Amniotic stem cell (primary cell): ENCODE data around the gene RNASEH2A.
A peak's percentile ranks its signal among the peaks of the same experiment; 100 is the strongest.
"Not testable (repeated sequence)": the region's sequence is repeated elsewhere in the genome, so short reads cannot be mapped to it uniquely, and the experiment has no call there.

ENCODE experiments used
- DNase-seq: peaks from one replicate; lab custom pipeline; 2025; lab: John Stamatoyannopoulos, UW

RNASEH2A gene

DNA sequence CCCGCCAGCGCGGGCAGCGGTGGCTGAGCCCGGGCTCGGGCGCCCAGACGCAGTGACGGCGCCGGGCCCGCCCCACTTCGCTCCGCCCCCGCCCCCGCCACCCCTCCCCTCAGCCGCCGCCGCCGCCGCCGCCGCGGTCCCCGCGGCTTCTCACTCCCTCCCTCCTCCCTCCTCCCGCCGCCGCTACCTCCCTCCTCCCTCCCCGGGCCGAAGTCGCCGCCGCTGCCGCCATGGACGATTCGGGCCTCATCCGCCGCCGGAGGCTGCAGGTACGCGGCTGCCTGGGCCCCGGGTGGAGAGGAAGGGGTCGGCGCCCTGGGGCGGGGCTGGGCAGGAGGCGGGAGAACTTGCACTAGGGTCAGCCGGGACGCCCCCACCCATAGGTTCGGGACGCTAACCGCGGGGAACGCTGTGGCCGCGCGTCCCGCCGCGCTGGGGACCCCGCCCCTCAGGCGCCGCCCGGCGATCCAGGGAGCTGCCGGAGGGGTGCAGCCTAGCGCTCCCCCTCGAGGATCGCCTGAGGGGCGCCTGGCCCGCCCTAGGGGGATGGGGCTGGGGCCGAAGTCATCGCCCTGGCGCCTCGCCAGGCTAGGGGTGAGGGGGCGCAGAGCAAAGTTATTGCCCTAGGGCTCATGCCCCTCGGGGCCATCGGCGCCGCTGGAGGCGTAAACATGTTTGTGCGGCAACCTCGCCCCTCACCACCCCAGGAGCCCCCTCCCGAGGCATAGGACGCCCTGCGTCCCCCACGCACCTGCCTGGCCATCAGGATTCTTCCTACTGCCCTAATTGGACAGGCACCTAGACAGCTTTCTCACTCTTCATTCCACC is 27.6 kb downstream of the RNASEH2A start:
- no peak for DNase-seq

DNA sequence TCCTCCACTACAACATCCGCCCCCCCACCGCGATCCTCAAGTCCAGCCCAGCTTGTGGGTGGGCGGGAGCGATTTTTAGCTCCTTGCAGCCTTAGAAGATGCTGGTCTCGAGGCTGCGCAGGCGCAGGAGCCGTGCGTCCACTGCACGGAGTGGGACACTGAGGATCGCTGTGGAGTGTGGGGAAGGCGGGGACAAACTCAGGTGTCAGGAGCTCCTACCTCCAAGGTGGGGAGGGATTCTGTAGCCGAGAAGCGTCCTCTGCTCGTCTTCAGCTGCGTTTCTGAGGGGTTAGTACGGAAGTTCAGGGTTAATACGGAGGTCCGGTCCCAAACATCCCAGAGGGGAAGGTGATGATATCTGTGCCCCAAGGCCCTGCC is 28.2 kb downstream of the RNASEH2A start, which contains the start of gene RTBDN:
Gene RTBDN (minus strand): TSS at position 14 of the 378 bp plus-strand sequence. CDS start 4,600 bp downstream, outside the sequence.
- DNase-seq: no peak

DNA sequence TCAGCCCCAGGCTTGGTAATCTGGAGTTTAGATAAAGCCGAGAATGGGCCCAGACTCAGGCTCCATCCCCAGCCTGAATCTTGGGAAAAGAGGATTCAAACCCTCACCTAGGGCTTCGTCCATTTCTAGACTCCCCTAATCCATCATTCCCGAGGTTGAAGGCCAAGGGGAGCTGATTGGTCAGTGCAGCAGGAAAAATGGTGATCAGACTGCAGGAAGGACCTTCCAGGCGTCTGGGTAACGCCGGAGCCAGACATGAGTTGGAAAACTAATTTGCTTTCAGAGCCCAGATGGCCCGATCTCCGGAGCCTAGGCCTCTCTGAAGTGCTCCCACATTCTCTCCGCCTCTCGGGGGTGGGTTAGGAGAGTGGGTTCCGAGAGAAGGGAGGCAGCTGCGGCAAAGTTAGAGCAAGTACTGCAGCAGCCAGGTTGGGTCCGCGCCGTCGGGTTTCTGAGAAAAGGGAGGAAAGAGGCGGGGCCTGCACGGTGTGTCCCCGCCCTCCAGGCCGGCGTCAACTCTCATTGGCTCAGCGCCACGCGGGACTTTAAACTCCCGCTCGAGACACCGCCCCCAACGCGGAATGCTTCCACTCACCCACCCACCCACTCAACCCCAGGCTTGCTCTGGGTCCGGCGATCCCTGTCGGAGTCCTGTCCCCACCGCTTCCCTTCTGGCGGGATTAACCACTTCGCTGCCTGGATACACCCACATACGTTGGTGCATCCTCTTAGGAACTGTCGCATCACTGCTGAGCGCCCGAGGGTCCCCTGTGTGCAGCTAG is 28.8 kb downstream of the RNASEH2A start:
- DNase-seq: no peak

DNA sequence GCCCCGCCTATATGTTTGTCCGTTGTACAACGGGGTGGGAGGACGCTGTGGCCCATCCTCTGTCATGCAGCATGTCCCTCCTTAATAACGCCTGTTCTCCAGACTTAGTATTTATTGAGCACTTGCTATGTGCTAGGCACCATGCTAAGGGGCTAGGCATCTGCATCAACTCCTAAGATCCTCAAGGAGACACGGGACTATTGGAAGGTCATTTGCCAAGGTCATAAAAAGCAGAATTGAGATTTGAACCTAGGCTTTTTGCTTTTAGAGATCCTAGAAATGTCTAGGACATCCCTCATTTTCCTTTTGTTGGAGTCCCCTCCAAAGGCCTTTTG is 30.1 kb downstream of the RNASEH2A start:
- no peak for DNase-seq

DNA sequence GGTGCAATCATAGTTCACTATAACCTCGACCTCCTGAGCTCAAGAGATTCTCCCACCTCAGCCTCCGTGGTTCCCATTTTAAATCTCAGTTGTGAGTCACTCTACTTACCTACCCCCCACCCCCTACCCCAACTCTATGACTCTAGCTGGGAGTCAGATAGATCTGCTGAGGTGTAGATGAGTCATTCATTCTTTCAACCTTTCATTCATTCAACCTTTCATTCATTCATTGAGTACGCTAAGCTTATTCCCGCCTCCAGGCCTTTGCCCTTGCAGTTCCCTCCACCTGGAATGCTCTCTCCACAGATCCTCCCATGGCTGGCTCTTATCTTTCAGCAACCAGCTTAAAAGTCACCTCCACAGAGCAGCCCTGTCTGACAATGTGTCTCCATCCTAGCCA is 30.8 kb downstream of the RNASEH2A start:
- no peak for DNase-seq

DNA sequence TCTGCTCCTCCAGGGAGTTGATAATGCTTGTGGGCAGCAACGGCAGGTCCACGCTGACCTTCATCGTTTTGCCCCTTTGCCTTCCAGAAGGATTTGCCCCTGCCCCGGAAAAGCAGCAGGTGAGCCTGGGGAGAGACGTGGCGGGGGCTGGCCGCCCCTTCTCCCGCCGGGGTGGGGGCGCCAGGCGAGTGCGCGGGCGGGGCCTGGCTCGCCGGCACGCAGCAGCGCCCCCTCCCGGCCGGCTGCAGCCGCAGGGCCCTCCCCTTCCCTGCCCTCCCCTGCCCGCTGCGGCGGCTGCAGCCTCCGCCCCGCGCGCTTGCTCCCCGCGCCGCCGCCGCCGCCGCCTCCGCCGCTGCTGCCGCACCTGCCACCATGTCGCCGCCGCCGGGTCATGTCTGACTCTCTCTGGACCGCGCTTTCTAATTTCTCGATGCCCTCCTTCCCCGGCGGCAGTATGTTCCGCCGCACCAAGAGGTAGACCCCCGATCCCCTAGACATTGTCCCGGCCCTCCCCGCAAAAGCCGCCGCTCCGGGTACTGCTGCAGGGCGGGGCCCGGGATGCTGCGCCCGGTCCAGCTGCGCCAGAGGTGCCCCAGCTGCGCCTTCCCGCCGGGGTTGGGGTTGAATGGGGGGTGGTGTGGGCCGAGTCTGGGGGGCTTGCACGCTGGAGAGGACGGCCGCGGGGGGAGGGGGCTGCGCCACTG is 31.9 kb downstream of the RNASEH2A start, which contains the start of gene MAST1:
Gene MAST1 (plus strand): TSS at position 334 of the 704 bp plus-strand sequence. CDS start 58 bp downstream, at position 392.
- DNase-seq: no peak

DNA sequence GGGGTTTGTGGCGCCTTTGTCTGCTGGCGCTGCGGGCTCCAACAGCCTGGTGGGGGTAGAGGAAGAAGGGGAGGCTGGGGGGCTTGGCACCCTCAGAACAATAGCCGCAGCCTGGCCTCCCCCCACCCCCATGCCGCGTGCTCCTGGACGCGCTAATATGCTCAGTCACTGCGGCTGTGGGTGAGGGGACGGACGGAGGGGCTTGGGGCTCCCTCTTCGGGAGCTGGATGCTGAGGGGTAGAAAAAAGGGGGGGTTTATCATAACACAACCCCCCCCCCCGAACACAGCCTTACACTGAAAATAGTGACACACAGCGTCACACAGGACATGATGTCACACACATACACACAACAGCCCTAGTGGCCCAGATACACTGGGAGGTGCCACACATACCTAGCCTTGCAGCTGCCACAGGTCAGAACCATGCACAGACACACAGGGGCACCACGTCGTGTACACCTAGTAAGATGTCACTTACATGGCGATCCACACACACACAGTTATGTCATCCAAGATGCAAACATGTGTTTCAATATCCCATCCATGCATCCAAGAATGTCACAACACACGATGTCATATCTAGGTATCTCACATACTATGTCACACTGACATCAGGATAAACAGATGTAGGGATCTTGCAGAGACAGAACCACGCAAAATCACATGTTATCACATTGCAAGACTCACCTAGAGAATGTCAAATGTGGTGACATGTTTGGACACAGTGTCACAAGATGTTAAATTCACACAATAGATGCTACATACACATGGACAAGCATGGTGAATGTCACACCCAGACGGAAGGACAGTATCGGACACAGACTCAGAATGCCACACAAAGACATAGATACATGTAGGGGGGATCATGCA is 32.7 kb downstream of the RNASEH2A start:
- no peak for DNase-seq

DNA sequence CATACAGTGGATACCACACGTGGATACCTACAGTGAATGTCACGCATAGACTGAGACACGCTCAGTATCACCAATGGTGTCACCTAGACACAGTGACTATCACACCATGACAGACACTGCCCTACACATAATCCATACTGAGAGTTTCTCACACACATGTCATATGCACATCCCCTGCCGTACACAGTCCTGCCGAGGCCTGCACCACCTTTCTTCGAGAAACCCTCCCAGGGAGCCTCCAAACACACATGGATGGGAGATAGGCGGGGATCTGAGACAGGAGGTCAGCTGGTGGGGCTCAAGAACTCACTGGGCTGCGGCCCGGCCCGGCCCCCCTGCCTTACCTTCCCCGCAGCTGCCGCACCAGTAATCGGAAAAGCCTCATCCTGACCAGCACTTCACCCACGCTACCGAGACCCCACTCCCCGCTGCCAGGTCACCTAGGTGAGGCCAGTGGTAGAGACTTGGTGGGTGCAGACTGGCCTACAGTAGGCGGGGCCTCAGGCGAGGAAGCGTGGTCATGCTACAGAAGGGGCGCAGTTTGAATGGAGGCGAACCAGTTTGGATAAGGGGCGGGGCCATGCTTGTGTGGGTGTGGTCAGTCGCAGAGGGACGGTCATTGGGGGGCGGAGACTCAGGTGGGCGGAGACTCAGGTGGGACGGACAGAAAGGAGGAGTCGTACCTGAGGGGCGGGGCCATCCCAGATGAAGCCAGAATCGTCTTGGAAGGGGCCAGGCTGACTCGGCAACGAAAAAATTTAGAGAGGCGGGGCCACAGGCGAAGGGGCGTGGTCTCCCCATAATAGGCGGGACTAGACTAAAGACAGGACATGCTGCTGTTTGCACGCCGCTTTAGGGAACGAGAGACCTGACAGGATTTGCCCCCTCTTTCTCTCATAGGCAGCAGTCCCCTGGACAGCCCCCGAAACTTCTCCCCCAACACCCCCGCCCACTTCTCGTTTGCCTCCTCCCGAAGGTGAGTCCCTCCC is 34.0 kb downstream of the RNASEH2A start:
- peak; percentile 15 for DNase-seq

DNA sequence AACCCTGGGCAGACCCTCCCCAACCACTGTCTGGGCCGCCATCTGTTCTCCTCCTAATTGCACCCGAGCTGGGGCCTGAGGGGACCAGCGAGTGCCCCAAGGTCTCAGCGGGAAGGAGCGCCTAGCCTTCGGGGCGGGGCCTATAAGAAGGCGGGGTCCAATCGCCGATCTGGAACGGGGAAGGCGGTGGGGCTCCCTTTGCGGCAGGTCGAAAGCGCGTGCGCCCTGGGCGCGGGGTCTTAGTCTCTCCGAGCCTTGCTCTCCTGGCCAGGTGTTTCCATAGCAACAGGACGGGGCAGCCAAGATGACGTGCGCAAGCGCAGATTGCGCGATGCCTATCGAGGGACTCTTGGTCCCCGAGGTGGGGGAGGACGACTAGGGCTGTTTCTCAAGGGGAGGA is 34.7 kb downstream of the RNASEH2A start:
- no peak for DNase-seq

DNA sequence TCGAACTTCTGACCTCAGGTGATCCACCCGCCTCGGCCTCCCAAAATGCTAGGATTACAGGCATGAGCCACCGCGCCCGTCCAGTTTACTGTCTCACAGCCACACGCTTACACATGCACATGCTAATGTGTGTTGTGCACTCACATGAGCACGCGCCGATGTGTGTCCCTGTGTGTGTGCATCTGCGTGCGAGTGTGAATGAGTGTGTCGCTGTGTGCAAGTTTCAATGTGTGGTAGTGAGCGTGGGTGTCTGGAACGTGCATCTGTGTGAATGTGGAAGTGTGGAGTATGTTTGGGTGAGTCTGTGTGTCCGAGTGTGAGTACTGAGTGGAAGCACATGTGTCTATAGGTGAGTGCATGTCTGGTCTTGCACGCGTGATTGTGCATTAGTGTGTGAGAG is 36.1 kb downstream of the RNASEH2A start:
- no peak for DNase-seq

DNA sequence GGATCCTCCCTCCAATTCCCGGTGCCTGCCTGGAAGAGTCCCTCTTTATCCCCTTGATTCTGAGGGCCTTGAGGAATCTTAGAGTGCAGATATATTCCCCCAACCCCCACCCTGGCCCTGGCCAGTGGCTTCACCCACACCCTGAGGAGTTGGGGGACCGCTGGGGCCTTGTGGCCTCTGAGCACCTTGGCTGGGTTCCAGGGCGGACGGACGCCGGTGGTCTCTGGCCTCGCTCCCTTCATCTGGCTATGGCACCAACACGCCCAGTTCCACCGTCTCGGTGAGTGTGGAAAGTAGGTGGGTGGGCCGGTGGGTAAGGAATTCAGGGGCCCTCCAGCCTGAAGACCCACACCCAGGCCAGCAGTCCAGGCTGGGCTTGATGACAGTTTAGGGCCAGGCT is 36.9 kb downstream of the RNASEH2A start:
- DNase-seq: no peak

DNA sequence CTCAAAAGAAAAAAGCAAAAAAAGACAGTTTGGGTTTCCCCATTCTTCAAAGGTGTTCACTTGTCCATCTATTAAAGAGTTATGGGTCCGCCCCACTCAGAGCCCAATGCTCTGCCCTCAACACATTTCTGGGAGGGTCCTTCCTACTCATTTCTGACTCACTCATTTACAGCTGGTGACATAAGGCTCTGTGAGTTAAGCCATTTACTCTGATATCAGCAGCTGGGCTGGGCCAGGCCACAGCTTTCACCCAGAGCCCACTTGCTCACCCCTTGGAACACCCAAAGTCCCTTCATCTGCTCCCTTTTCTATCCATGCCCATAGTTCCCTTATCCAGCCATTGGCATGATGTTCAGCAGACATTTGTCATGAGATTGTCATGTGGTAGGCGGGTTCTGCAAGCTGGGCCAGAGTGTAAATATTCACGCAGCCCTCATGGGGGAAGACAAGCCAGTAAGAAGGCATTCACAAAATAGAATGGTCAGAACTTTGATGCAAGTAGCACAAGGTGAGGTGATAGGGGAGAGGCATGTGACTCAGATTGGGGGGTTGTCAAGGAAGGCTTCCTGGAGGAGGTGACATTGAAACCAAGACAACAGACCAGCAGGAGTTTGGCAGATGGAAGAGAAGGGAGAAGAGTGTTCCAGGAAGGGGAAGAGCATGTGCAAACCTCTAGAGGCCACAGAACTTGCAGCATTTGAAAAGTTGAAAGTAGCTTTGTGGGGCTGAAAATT is 37.8 kb downstream of the RNASEH2A start:
- DNase-seq: no peak

DNA sequence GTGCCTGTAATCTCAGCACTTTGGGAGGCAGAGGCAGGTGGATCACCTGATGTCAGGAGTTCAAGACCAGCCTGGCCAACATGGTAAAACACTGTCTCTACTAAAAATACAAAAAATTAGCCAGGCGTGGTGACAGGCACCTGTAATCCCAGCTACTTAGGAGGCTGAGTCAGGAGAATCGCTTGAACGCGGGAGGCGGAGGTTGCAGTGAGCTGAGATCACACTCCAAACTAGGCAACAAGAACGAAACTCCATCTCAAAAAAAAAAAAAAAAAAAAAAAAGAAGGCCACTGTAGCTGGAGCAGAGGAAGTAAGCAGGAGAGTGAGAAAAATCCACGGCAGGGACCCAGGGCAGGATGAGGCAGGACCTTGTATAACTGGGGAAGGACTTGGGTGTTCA is 40.2 kb downstream of the RNASEH2A start:
- DNase-seq: not testable (repeated sequence)

DNA sequence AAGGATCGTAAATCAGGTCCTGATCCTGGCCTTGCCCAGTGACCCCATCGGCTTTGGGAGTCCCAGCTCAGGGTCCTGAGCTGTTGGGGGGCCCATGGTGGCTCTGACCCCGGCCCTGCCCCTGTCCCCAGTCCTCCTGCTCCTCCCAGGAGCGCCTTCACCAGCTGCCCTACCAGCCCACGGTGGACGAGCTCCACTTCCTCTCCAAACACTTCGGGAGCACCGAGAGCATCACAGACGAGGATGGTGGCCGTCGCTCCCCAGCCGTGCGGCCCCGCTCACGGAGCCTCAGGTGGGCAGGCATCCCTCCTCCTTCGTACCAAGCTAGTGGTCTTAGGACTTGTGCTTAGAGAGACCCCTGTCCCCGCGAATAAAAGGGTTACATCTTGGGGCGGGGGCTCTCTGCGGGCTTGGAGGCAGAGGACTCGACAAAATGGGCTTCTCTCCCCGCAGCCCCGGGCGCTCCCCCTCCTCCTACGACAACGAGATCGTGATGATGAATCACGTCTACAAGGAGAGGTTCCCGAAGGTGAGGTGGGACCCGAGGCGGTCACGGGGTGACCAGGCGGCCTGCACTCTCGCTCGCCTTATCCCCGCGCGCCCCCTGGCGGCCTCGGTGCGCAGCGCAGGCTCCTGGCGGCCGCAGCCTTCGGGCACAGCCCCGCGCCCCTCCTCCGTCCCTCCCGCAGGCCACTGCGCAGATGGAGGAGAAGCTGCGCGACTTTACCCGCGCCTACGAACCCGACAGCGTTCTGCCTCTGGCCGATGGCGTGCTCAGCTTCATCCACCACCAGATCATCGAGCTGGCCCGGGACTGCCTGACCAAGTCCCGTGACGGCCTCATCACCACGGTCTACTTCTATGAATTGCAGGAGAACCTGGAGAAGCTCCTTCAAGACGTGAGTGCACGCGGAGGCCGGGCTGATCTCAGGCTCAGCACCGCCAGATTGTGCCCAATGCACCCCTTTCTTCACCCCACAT is 41.1 kb downstream of the RNASEH2A start:
- peak; percentile 58 for DNase-seq

DNA sequence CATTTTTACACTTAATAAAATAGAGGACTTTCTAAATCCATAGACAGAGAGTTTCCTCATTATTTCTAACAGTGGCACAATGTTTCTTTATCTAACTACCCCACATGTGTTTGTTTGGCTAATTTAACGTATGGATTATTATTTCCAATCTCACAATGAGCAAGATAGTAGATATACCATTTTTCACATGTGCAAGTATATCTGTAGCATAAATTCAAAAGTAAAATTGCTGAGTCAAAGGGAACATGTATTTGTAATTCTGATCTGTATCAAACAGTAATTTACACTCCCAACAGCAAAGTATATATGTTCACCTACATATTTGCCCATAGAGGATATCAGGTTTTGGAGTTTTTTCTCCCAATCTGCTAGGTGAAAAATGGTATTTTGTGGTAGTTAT is 50.3 kb downstream of the RNASEH2A start:
- no peak for DNase-seq

DNA sequence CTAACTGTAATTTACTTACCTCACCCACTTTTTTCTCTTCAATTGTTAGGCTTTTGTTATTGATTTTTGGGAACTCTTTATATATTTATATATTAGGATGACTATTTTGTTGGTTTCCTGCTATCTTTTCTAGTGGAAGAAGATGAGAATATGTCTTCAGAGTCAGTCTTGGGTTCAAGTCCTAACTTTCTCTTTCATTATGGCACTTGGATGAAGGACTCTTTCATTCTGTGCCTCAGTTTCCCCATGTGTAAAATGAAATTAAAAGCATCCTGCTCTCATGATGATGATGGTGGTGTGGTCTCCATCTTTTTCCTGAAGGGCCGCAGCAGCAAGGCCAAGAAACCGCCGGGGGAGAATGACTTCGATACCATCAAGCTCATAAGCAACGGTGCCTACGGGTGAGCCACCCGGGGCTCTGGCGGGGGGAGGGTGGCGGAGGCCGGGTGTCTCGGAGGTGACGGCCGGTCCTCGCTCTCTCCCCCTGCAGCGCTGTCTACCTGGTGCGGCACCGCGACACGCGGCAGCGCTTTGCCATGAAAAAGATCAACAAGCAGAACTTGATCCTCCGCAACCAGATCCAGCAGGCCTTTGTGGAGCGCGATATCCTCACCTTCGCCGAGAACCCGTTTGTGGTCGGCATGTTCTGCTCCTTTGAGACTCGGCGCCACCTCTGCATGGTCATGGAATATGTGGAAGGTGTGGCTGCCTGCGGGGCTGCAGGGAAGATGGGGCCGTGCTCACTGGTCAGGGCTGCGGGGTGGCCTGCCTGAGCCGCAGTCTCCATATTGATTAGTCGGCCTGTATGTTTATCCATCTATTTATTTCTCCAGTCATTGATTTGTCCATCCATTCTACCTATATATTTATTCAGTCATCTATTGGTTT is 51.9 kb downstream of the RNASEH2A start:
- DNase-seq: no peak

DNA sequence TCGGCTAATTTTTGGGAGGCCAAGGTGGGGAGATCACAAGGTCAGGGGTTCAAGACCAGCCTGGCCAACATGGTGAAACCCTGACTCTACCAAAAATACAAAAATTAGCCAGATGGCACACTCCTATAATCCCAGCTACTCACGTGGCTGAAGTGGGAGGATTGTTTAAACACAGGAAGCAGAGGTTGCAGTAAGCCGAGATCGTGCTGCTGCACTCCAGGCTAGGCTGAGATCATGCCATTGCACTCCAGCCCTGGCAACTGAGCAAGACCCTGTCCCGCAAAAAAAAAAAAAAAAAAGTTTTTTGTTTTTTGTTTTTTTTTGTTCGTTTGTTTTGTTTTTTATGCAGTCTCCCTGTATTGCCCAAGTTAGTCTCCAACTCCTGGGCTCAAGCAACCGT is 53.2 kb downstream of the RNASEH2A start:
- no peak for DNase-seq
